ENCODE measurements around the gene RNH1. TPM values are rescaled to one million over a fixed set of nuclear protein-coding genes. Genes with fewer than 3 reads are reported as not detected.

RNH1 gene
- total RNA-seq, 1 donor from 2014 or later = 227 TPM

DNA sequence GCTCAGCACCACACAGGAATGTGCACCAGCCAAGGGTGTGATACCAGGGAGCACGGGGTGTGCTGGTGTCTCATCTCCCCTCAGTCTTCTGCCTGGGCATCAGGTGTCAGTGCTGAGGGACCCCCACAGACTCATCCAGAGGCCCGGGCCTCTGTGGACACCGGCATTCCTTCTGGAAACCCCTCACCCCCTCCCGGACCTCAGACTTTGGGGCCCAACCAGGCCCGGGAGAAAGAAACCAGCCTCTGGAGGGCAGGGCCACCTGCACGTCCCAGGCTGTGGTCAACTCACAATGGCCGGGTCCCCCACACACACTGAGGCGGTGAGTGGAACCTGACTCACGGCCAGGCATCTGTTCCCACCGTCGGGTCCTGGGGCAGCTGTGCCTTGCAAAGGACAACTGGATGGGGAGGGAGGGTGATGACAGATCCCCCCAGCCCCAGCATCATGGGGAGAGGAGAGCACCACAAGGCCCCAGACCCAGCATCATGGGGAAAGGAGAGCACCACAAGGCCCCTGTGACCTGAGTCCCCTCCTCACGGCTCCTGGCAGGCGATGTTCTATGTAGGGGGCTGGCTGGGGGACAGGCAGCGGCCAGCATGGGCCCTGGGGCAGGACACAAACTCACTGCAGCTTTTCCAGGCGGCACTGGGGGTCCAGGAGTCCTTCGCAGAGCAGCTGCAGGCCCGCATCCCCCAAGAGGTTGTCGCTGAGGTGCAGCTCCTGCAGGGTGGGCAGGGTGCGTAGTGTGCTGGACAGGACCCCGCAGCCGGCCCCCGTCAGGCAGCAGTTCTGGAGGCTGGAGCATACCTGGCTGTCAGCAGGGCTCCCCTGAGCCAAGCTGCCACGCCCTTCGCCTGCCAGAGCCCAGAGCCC, 7.6 kb downstream of the RNH1 start:
- no peak for DNase-seq (ENCODE audit: low read depth)

DNA sequence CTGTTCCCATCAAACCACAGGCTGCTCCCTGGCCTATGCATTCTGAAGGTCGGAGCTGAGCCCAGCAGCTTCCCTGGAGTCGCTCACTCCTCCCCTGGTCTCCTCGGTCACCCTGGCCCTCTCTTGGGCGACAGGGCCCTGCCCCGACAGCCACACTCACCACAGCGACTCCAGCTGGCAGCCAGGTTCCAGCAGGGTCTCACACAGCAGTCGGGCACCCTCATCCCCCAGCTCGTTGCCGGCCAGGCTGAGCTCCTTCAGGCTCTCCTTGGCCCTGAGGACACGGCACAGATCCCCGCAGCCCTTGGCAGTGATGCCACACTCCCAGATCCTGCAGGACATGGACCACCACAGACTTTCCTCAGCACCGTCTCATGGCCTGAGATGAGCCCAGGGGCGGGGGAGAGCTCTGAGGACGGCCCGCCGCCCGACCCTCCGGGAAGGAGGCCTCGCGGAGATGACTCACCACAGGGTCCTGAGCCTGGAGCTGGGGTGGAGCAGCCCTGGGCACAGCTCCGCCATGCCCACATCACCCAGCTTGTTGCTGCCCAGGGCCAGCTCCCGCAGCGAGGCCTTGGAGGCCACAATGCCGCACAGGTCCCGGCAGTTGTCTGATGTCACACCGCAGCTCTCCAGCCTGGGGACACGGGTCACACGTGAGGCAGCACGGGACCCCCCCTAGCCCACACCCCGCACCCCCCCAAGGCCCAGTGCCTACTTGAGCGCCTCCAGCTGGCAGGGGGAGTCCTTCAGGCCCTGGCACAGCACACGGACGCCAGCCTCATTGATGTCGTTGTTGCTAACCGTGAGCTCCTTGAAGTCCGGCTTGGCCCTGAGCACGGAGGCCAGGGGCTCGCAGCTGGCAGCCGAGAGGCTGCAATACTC, 8.5 kb downstream of the RNH1 start:
- DNase-seq (ENCODE audit: low read depth) = no peak

DNA sequence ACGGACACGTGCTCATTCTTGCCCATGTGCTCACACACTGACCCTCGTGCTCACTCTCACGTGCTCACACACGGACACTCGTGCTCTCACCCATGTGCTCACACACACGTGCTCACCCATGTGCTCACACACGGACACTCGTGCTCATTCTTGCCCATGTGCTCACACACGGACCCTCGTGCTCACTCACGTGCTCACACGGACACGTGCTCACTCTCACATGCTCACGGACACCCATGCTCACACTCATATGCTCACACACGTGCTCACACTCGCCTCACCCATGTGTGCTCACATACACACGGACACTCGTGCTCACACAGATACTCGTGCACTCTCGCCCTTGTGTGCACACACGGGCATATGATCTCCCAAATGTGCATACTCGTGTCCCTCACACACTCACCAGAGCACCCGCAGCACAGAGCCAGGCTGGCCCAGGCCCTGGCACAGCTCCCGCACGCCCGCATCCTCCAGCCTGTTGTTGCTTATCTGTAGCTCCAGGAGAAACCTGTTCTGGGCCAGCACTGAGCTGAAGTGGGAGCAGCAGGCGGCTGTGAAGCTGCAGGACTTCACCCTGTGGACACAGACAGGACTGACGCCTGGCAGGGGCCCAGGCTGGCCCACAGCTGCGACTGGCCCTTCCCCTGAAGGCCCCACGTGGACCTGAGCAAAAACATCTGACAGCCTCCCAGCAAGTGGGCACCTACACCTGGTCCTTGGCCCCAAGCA, 9.3 kb downstream of the RNH1 start:
- no peak for DNase-seq (ENCODE audit: low read depth)

DNA sequence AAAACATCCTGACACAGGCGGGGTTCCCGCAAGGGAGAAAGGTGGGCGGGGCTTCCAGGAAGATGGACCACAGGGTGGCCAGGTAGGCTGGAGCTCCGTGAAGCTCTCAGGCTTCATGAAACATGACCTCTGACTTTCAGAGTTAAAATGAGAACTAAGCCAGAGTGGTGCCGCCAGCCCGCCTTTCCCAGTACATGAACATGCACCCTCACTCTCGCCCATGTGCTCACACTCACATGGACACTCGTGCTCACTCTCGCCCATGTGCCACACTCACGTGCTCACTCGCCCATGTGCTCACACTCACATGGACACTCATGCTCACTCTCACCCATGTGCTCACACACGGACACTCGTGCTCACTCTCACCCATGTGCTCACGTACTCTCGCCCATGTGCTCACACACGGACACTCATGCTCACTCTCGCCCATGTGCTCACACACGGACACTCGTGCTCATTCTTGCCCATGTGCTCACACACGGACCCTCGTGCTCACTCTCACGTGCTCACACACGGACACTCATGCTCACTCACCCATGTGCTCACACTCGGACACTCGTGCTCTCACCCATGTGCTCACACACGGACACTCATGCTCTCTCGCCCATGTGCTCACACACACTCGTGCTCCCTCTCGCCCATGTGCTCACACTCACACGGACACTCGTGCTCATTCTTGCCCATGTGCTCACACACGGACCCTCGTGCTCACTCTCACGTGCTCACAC, 10.0 kb downstream of the RNH1 start:
- no peak for DNase-seq (ENCODE audit: low read depth)

GRCh38 chr11:495537-495931, 11.5 kb downstream of the RNH1 start:
- no peak for DNase-seq (ENCODE audit: low read depth)

DNA sequence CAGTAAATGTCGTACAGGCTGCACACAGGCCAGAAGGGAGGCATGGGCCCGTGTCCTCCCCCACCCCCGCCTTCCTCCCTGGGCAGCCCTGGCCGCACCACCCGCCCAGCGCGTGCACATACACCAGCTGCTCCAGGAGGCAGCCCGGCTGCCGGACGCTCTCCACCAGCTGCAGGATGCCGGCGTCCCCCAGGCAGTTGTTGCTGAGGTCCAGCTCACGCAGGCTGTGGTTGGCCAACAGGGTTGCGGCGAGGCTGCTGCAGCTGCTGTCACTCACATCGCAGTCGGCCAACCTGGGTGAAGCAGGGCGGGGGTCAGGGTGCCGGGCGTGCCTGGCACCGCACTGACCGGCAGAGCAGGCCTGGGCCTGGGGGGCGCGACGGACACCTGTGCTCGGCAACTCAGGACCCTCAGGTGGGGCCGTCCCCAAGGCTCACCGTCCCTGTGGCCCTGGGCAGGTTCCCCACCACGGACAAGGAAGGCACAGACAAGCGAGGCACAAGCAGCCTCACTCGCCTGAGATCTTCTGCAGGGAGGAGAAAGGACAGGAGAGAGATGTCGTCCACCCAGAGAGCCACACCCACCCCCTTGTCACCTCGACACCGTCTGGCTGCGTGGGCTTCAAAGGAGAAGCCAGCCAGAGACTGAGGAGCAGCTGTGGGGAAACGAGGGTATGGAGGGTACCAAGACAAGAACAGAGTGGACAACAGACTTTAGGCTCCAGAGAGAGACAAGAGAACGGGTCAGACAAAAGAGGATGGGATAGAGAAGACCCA, 12.1 kb downstream of the RNH1 start:
- no peak for DNase-seq (ENCODE audit: low read depth)

DNA sequence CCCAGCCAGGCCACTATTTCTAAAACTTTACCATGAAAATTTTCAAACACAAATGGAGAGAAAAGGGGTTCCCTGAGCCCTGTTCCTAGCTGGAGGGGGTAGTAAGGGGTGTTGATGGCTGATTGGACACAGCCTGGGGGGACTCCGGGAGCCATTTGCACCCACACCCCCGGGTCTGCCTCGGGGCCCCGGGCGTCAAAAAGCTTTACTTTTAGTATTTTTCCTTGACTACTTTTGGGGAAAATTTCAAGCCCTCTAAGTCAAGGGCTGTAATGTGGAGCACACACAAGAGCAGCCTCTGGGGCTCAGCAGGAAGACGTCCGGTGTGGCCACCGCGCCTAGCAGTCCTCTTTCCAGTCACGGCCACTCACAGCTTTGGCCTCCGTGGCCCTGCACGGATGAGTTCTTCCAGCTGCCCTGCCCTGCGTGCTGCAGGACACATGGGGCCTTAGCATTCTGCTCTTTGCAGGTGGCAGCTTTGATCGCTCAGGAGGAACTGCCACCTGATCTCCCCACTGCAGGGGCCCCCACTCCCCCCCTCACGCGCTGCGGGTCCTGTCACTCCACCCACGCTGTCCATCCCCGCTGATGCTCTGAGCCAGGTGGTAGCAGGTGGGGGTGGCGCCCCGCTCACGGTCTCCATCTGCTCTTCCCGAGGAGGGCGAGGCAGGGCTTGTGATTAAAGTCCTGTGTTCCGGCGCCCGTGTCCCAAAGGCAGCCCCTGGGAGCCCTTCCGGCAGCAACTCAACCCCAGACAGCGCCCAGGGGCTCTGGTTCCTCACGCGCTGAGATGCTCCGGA, 14.4 kb downstream of the RNH1 start:
- DNase-seq (ENCODE audit: low read depth) = no peak

- no peak for DNase-seq (ENCODE audit: low read depth)
Measured at GRCh38 chr11:491358-491757, 15.7 kb downstream of the RNH1 start.

- no peak for DNase-seq (ENCODE audit: low read depth)
Measured at GRCh38 chr11:490930-491260, 16.1 kb downstream of the RNH1 start.

DNA sequence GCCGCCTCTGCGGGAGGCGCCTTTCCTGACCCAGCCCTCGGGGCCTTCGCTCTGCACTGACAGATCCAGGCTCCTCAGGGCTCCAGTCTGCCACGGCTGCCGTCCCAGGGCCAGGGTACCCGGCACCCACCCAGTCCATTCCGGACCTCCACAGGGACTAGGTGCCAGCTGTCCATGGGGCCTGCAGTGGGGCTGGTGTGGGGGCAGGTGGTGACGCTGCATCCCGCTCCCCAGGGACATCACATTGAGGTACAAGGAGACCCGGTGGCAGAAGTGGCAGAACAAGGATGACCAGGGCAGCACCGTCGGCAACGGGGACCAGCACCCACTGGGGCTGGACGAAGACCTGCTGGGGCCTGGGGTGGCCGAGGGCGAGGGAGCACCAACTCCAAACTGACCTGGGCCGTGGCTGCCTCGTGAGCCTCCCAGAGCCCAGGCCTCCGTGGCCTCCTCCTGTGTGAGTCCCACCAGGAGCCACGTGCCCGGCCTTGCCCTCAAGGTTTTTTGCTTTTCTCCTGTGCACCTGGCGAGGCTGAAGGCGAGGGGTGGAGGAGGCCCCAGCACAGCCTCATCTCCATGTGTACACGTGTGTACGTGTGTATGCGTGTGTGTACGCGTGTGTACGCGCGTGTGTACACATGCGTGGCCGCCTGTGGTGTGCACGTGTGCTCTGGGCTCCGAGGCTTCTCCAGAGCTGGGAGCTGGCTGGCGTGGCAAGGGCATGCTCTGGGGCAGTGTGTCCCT, 16.7 kb downstream of the RNH1 start:
- no peak for DNase-seq (ENCODE audit: low read depth)

DNA sequence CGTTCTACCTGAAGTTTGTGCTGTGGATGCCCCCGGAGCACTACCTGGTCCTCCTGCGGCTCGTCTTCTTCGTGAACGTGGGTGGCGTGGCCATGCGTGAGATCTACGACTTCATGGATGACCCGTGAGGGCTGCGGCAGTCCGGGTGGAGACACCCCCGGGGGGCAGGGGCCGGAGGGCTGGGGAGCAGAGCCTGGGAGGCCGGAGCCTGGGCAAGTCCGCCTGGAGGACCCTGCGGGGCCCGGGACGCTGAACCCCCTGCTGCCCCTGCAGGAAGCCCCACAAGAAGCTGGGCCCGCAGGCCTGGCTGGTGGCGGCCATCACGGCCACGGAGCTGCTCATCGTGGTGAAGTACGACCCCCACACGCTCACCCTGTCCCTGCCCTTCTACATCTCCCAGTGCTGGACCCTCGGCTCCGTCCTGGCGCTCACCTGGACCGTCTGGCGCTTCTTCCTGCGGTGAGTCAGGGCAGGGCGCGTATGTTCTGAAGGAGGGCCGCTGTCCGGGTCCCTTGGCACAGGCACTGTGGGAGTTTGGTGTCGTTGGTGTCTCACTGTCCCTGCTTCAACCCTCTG, 17.3 kb downstream of the RNH1 start:
- DNase-seq (ENCODE audit: low read depth) = no peak

GRCh38 chr11:488992-489391, 18.1 kb downstream of the RNH1 start:
- no peak for DNase-seq (ENCODE audit: low read depth)

GRCh38 chr11:488579-488978, 18.5 kb downstream of the RNH1 start:
- DNase-seq (ENCODE audit: low read depth) = no peak

DNA sequence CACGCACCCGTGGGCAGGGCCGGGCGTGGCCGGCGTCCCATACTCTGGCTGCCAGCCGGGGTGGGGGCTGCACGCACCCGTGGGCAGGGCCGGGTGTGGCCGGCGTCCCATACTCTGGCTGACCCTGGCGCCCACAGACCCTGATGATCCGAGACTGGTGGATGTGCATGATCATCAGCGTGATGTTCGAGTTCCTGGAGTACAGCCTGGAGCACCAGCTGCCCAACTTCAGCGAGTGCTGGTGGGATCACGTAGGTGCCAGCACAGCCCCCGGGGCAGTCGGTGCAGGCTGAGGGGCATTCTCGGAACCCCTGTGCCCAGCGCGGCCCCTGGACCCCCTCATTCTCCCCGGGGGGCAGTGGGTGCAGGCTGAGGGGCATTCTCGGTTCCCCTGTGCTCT, 19.0 kb downstream of the RNH1 start:
- DNase-seq (ENCODE audit: low read depth) = no peak

- DNase-seq (ENCODE audit: low read depth) = no peak
Measured at GRCh38 chr11:487571-488021, 19.4 kb downstream of the RNH1 start.

DNA sequence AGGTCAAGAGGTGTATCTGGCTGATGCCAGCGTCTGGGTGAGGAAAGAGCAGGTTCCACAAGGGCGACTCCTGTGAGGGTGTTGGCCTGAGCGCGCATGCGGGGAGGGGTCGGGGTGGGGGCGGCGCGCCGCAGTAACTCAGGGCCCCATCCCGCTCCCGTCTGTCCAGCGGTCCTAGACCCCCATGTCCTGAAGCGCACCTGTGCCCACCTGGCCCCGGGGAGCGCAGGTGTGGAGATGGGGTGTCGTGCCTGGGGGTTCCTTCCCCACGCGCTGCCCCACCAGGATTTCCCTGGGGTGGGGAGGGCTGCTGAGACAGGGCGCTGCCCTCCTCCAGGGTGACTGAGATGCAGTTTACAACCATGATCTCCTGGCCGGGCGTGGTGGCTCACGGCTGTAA, 20.9 kb downstream of the RNH1 start:
- DNase-seq (ENCODE audit: low read depth) = no peak

- DNase-seq (ENCODE audit: low read depth) = no peak
Measured at GRCh38 chr11:484616-485015, 22.4 kb downstream of the RNH1 start.

DNA sequence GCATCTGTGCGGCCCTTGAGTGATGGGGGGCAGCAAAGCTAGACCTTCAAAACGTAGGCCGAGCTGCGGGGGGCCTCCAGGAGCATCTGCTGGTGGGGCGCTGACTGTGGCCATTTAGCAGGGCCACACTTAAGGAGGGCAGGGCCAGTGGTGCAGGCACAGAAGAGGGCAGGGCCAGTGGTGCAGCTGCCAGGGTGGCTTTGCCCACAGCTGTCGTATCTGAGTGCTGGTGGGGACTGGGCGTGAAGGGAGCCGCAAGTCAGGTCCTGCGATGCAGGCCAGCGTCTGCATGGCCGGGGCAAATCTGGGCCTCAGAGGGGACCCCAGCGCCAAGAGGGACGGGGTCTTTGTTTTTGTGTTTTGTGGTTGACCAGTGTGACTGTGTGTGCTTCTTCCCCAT, 27.7 kb downstream of the RNH1 start:
- no peak for DNase-seq (ENCODE audit: low read depth)
